HG03575 (cell line): Measurements from ENCODE around the gene HES1.

Experiments used
- ATAC-seq: cut with Tn5 transposase; IDR thresholded peaks from one replicate; pipeline ENCODE4 v1.9.1; 2021; ENCODE audit not compliant: unreplicated experiment, insufficient number of reproducible peaks, low FRiP score; ENCODE audit errors: extremely low read depth

HES1 gene

GRCh38 chr3:194101592-194102432 lies 34.1 kb upstream of the HES1 start:
- ATAC-seq, result no peak

GRCh38 chr3:194102436-194102835 lies 33.5 kb upstream of the HES1 start:
- ATAC-seq, result no peak

- no peak for ATAC-seq
Measured at GRCh38 chr3:194103505-194103904, 32.4 kb upstream of the HES1 start.

GRCh38 chr3:194103983-194104751 lies 31.8 kb upstream of the HES1 start:
- ATAC-seq, result no peak

GRCh38 chr3:194105292-194105691 lies 30.7 kb upstream of the HES1 start:
- ATAC-seq, result no peak

GRCh38 chr3:194107107-194107506 lies 28.8 kb upstream of the HES1 start:
- ATAC-seq, result no peak

- ATAC-seq, result no peak
Measured at GRCh38 chr3:194109192-194109863, 26.6 kb upstream of the HES1 start.

- ATAC-seq, result no peak
Measured at GRCh38 chr3:194110483-194110882, 25.5 kb upstream of the HES1 start.

GRCh38 chr3:194111336-194111735 lies 24.6 kb upstream of the HES1 start:
- no peak for ATAC-seq

GRCh38 chr3:194112120-194113106 lies 23.5 kb upstream of the HES1 start:
- no peak for ATAC-seq

- ATAC-seq, result no peak
Measured at GRCh38 chr3:194114123-194114522, 21.8 kb upstream of the HES1 start.

- ATAC-seq, result no peak
Measured at GRCh38 chr3:194117104-194117845, 18.7 kb upstream of the HES1 start.

- ATAC-seq, result no peak
Measured at GRCh38 chr3:194118920-194119319, 17.0 kb upstream of the HES1 start.

- no peak for ATAC-seq
Measured at GRCh38 chr3:194119831-194120590, 15.9 kb upstream of the HES1 start.

- no peak for ATAC-seq
Measured at GRCh38 chr3:194120789-194121770, 14.9 kb upstream of the HES1 start.

- no peak for ATAC-seq
Measured at GRCh38 chr3:194121891-194122631, 13.9 kb upstream of the HES1 start.
